HepG2 (cell line): ENCODE measurements around the gene RBM43. TPM values are rescaled to one million over a fixed set of nuclear protein-coding genes. Genes with fewer than 3 reads are reported as not detected.
A peak's percentile ranks its signal among the peaks of the same experiment; 100 is the strongest.

Experiments used
- ARHGAP35 ChIP-seq: sonication (generic); formaldehyde crosslinking; IDR thresholded peaks from 2 replicates; pipeline ENCODE4 v1.9.0; 2022; ENCODE audit warnings: mild to moderate bottlenecking, inconsistent platforms, moderate library complexity, missing genetic modification reagents, borderline replicate concordance
- HOMEZ ChIP-seq: IDR thresholded peaks from 2 replicates; pipeline ENCODE4 v1.6.1; 2016; ENCODE audit warnings: low read depth
- IKZF4 ChIP-seq: sonication (generic); formaldehyde crosslinking; IDR thresholded peaks from 2 replicates; pipeline ENCODE4 v1.5.1; 2020; ENCODE audit warnings: borderline replicate concordance, mild to moderate bottlenecking, low read depth, missing genetic modification reagents; ENCODE audit errors: not compliant biosample characterization
- NFE2L1 ChIP-seq: sonication (generic); formaldehyde crosslinking; IDR thresholded peaks from 2 replicates; pipeline ENCODE4 v1.4.0; 2020; ENCODE audit warnings: missing genetic modification reagents, mild to moderate bottlenecking, borderline replicate concordance
- PHF8 ChIP-seq: sonication (generic); formaldehyde crosslinking; IDR thresholded peaks from 2 replicates; pipeline ENCODE4 v1.5.0; 2020; ENCODE audit warnings: missing genetic modification reagents
- STAT5B ChIP-seq: sonication (generic); formaldehyde crosslinking; IDR thresholded peaks from 2 replicates; pipeline ENCODE4 v1.4.0; 2020; ENCODE audit warnings: missing genetic modification reagents
- ZBTB42 ChIP-seq: sonication (generic); formaldehyde crosslinking; IDR thresholded peaks from 2 replicates; pipeline ENCODE4 v1.5.0; 2020; ENCODE audit warnings: mild to moderate bottlenecking, missing genetic modification reagents
- ZHX1 ChIP-seq: sonication (generic); formaldehyde crosslinking; IDR thresholded peaks from 2 replicates; pipeline ENCODE4 v1.8.1; 2022; ENCODE audit warnings: low read depth, mild to moderate bottlenecking, missing genetic modification reagents
- ZNF230 ChIP-seq: sonication (generic); formaldehyde crosslinking; IDR thresholded peaks from 2 replicates; pipeline ENCODE4 v1.4.0; 2020; ENCODE audit warnings: mild to moderate bottlenecking, missing genetic modification reagents
- ZNF30 ChIP-seq: sonication (generic); formaldehyde crosslinking; IDR thresholded peaks from 2 replicates; pipeline ENCODE4 v1.5.0; 2020; ENCODE audit warnings: mild to moderate bottlenecking, missing genetic modification reagents
- ZNF446 ChIP-seq: sonication (generic); formaldehyde crosslinking; IDR thresholded peaks from 2 replicates; pipeline ENCODE4 v1.5.0; 2020; ENCODE audit warnings: mild to moderate bottlenecking, missing genetic modification reagents
- ZNF775 ChIP-seq: sonication (generic); formaldehyde crosslinking; IDR thresholded peaks from 2 replicates; pipeline ENCODE4 v1.4.0; 2020; ENCODE audit warnings: missing genetic modification reagents, mild to moderate bottlenecking, moderate library complexity, borderline replicate concordance
- polyA plus RNA-seq, 8 experiments: library from polyadenylated mRNA; depleted of rRNA in 3 of 8; stranded (reverse) in 7 of 8; unstranded in 1 of 8; fragments of >200 nt; fragmentation: Illumina TruSeq in 4 of 8; extraction: Trizol in 4 of 8; gene quantifications; 2 replicates each; pipeline versions ENCODE4 v1.2.1 to v1.2.3, GENCODE V29; 2011 to 2016; ENCODE audit warnings: low read depth in 4 of 8, missing spikeins in 1 of 8, mixed read lengths in 1 of 8; ENCODE audit not compliant: insufficient read depth in 1 of 8
- total RNA-seq, 5 experiments: library from RNA; depleted of rRNA; stranded (reverse); fragments of >200 nt; fragmentation: Illumina TruSeq; extraction: Trizol; gene quantifications; 2 replicates each; pipeline ENCODE4 v1.2.3, GENCODE V29; 2016; ENCODE audit warnings: low read depth in 1 of 5
- TF ChIP-seq, protein P1 (sequence below): sonication (generic); formaldehyde crosslinking; IDR thresholded peaks from one replicate; pipeline ENCODE4 v1.5.1; 2020; ENCODE audit warnings: mild to moderate bottlenecking, missing genetic modification reagents; ENCODE audit errors: not compliant biosample characterization
- TF ChIP-seq, protein P2 (sequence below): sonication (generic); formaldehyde crosslinking; IDR thresholded peaks from 2 replicates; pipeline ENCODE4 v1.9.0; 2021; ENCODE audit warnings: missing genetic modification reagents, borderline replicate concordance

RBM43 gene
- total and polyA plus RNA-seq, 2 of the 13 experiments (the other 11 are each of a cell fraction or from before 2014, with no cell fraction given): 0.31 to 0.70 TPM

DNA sequence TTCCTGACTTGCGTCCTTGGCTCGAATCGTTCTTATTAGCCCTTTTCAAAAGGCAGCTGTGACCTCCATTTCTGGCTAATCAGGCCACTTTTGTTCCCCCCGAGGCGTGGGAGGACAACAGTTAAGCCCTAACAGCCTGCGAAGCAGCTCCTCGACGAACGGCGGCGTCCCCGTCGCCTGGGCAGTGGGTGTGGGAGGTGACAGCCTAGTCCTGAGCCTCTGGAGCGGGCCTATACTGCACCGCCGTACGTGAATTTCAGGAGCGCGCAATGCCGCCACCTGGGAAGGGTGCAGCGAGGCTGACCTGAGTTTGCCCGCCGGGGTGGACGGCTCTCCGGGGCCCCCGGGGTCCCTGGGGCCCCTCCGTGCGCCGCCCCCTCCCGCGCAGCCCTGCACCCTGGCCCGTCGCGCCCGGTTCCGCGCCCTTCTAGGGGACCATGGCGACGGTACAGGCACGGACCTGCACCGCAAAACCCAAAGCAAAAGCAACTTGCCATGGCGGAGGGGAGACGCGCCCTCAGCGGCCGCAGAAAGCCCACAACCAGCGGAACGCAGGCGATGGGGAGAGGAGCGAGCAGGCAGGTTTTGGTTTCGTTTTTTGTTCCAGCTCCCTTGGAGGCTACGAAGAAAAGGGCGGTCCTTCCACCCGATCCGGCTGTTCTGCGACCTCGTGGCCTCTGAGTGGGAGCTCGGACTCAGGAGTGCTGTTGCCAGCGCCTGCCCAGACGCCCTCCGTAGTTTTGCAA is at the start of gene RBM43 (continued):
- TF ChIP-seq, protein P1, sequence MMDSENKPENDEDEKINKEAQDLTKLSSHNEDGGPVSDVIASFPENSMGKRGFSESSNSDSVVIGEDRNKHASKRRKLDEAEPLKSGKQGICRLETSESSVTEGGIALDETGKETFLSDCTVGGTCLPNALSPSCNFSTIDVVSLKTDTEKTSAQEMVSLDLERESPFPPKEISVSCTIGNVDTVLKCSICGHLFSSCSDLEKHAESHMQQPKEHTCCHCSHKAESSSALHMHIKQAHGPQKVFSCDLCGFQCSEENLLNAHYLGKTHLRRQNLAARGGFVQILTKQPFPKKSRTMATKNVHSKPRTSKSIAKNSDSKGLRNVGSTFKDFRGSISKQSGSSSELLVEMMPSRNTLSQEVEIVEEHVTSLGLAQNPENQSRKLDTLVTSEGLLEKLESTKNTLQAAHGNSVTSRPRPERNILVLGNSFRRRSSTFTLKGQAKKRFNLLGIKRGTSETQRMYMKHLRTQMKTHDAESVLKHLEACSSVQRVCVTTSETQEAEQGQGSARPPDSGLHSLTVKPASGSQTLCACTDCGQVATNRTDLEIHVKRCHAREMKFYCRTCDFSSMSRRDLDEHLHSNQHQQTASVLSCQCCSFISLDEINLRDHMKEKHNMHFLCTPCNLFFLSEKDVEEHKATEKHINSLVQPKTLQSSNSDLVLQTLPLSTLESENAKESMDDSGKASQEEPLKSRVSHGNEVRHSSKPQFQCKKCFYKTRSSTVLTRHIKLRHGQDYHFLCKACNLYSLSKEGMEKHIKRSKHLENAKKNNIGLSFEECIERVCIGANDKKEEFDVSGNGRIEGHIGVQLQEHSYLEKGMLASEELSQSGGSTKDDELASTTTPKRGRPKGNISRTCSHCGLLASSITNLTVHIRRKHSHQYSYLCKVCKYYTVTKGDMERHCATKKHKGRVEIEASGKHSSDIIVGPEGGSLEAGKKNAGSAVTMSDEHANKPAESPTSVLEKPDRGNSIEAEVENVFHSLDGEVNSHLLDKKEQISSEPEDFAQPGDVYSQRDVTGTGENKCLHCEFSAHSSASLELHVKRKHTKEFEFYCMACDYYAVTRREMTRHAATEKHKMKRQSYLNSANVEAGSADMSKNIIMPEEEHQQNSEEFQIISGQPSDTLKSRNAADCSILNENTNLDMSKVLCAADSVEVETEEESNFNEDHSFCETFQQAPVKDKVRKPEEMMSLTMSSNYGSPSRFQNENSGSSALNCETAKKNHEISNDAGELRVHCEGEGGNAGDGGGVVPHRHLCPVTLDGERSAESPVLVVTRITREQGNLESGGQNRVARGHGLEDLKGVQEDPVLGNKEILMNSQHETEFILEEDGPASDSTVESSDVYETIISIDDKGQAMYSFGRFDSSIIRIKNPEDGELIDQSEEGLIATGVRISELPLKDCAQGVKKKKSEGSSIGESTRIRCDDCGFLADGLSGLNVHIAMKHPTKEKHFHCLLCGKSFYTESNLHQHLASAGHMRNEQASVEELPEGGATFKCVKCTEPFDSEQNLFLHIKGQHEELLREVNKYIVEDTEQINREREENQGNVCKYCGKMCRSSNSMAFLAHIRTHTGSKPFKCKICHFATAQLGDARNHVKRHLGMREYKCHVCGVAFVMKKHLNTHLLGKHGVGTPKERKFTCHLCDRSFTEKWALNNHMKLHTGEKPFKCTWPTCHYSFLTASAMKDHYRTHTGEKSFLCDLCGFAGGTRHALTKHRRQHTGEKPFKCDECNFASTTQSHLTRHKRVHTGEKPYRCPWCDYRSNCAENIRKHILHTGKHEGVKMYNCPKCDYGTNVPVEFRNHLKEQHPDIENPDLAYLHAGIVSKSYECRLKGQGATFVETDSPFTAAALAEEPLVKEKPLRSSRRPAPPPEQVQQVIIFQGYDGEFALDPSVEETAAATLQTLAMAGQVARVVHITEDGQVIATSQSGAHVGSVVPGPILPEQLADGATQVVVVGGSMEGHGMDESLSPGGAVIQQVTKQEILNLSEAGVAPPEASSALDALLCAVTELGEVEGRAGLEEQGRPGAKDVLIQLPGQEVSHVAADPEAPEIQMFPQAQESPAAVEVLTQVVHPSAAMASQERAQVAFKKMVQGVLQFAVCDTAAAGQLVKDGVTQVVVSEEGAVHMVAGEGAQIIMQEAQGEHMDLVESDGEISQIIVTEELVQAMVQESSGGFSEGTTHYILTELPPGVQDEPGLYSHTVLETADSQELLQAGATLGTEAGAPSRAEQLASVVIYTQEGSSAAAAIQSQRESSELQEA (CRISPR knock-in tag): peak; percentile 80
- TF ChIP-seq ZNF775 (CRISPR knock-in tag): peak; percentile 76; the same call in 1 of the 2 replicates
- TF ChIP-seq ZNF446 (CRISPR knock-in tag): no peak; the same call in 1 of the 2 replicates
- TF ChIP-seq PHF8 (CRISPR knock-in tag): peak; percentile 88
- TF ChIP-seq IKZF4 (CRISPR knock-in tag): no peak
- no peak for TF ChIP-seq NFE2L1 (CRISPR knock-in tag)
- TF ChIP-seq ARHGAP35 (CRISPR knock-in tag): no peak; the same call in 1 of the 2 replicates
- TF ChIP-seq HOMEZ (CRISPR knock-in tag): 0 out of 2 replicates have a peak, but pooled peaks have one; percentile 6
- TF ChIP-seq ZNF230: peak; percentile 94
- peak; percentile 66 for TF ChIP-seq ZHX1
- no peak for TF ChIP-seq ZBTB42
- TF ChIP-seq, protein P2, sequence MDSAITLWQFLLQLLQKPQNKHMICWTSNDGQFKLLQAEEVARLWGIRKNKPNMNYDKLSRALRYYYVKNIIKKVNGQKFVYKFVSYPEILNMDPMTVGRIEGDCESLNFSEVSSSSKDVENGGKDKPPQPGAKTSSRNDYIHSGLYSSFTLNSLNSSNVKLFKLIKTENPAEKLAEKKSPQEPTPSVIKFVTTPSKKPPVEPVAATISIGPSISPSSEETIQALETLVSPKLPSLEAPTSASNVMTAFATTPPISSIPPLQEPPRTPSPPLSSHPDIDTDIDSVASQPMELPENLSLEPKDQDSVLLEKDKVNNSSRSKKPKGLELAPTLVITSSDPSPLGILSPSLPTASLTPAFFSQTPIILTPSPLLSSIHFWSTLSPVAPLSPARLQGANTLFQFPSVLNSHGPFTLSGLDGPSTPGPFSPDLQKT (CRISPR knock-in tag): no peak
- TF ChIP-seq ZNF30: no peak
- no peak for TF ChIP-seq STAT5B (CRISPR knock-in tag)
